Measurements from ENCODE around the gene EGFR.

Gene EGFR

GRCh38 chr7:55187701-55188491, 169.1 kb downstream of the EGFR start:
- no peak for DNase-seq (ENCODE audit: low read depth in 2 of 2)

GRCh38 chr7:55188590-55189138, 169.8 kb downstream of the EGFR start:
- DNase-seq (ENCODE audit: low read depth in 2 of 2): no peak

- no peak for DNase-seq (ENCODE audit: low read depth in 2 of 2)
Measured at GRCh38 chr7:55189146-55189766, 170.4 kb downstream of the EGFR start.

- DNase-seq (ENCODE audit: low read depth in 2 of 2): no peak
Measured at GRCh38 chr7:55189878-55190436, 171.1 kb downstream of the EGFR start.

GRCh38 chr7:55190511-55191160, 171.8 kb downstream of the EGFR start:
- DNase-seq (ENCODE audit: low read depth in 2 of 2): no peak

GRCh38 chr7:55191161-55191925, 172.5 kb downstream of the EGFR start:
- DNase-seq (ENCODE audit: low read depth in 2 of 2): no peak

GRCh38 chr7:55191926-55192692, 173.3 kb downstream of the EGFR start:
- DNase-seq (ENCODE audit: low read depth in 2 of 2): no peak

- no peak for DNase-seq (ENCODE audit: low read depth in 2 of 2)
Measured at GRCh38 chr7:55192723-55193122, 173.9 kb downstream of the EGFR start.

GRCh38 chr7:55193245-55193644, 174.4 kb downstream of the EGFR start:
- DNase-seq (ENCODE audit: low read depth in 2 of 2): no peak

- no peak for DNase-seq (ENCODE audit: low read depth in 2 of 2)
Measured at GRCh38 chr7:55194522-55194921, 175.7 kb downstream of the EGFR start.

- no peak for DNase-seq (ENCODE audit: low read depth in 2 of 2)
Measured at GRCh38 chr7:55198634-55199392, 180.0 kb downstream of the EGFR start.

GRCh38 chr7:55199418-55199817, 180.6 kb downstream of the EGFR start:
- DNase-seq (ENCODE audit: low read depth in 2 of 2): no peak

- DNase-seq (ENCODE audit: low read depth in 2 of 2): no peak
Measured at GRCh38 chr7:55200441-55200840, 181.6 kb downstream of the EGFR start.

- no peak for DNase-seq (ENCODE audit: low read depth in 2 of 2)
Measured at GRCh38 chr7:55202150-55202913, 183.5 kb downstream of the EGFR start.

GRCh38 chr7:55203300-55203699, 184.5 kb downstream of the EGFR start:
- DNase-seq (ENCODE audit: low read depth in 2 of 2): no peak

GRCh38 chr7:55205124-55205955, 186.5 kb downstream of the EGFR start:
- no peak for DNase-seq (ENCODE audit: low read depth in 2 of 2)

- no peak for DNase-seq (ENCODE audit: low read depth in 2 of 2)
Measured at GRCh38 chr7:55206235-55207029, 187.6 kb downstream of the EGFR start.

Data from activated CD8-positive, alpha-beta memory T cell treated with anti-CD3 and anti-CD28 coated beads for 4 hours (primary cell).